ENCODE data around the gene FABP1. TPM values are rescaled to one million over a fixed set of nuclear protein-coding genes. Genes with fewer than 3 reads are reported as not detected.

FABP1 gene
- total and polyA plus RNA-seq, 2 of the 4 experiments (the other 2 are of a cell fraction) = not detected

DNA sequence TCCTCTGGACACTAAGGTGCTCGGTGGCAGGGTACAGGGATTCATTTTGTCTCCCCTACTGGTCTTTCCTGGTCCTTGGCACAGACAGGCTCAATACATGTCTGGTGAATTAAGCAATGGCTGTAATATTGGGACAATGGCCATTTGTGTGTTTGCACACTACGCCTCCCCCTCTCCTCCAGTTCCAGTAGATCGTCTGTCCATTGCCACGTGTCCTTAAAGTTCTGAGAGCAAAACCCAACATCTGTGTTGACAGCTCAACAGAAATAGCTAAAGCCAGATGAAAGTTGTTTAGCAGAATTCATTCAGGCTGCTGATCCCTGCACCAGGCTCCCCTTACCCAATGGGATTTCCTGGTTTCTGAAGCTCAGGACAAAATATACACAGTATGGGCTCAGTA lies 9.0 kb upstream of the FABP1 start:
- TF ChIP-seq, protein P1, sequence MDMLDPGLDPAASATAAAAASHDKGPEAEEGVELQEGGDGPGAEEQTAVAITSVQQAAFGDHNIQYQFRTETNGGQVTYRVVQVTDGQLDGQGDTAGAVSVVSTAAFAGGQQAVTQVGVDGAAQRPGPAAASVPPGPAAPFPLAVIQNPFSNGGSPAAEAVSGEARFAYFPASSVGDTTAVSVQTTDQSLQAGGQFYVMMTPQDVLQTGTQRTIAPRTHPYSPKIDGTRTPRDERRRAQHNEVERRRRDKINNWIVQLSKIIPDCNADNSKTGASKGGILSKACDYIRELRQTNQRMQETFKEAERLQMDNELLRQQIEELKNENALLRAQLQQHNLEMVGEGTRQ (IDR thresholded peaks at IDR 0.05; ENCODE audit: low read depth, low read length) = no peak
- TF ChIP-seq, protein P2, sequence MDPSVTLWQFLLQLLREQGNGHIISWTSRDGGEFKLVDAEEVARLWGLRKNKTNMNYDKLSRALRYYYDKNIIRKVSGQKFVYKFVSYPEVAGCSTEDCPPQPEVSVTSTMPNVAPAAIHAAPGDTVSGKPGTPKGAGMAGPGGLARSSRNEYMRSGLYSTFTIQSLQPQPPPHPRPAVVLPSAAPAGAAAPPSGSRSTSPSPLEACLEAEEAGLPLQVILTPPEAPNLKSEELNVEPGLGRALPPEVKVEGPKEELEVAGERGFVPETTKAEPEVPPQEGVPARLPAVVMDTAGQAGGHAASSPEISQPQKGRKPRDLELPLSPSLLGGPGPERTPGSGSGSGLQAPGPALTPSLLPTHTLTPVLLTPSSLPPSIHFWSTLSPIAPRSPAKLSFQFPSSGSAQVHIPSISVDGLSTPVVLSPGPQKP (IDR thresholded peaks at IDR 0.05; ENCODE audit: borderline replicate concordance, low read depth, low read length) = no peak
- TF ChIP-seq MAZ (IDR thresholded peaks at IDR 0.05; ENCODE audit: borderline replicate concordance, low read depth, low read length) (no peak), RFX5 (IDR thresholded peaks at IDR 0.05; ENCODE audit: low read depth, low read length) (no peak), MXI1 (IDR thresholded peaks at IDR 0.05; ENCODE audit: borderline replicate concordance, low read depth, low read length) (no peak), CEBPB (IDR thresholded peaks at IDR 0.05; ENCODE audit: low read depth, low read length) (no peak), BHLHE40 (IDR thresholded peaks at IDR 0.05; ENCODE audit: low read depth, low read length) (no peak), FOS (IDR thresholded peaks at IDR 0.05; ENCODE audit: low read depth, low read length) (no peak), SMC3 (IDR thresholded peaks at IDR 0.05; ENCODE audit: low read depth, low read length) (no peak), RAD21 (IDR thresholded peaks at IDR 0.05; ENCODE audit: low read length) (no peak), CHD1 (IDR thresholded peaks at IDR 0.05; ENCODE audit: low read depth, low read length) (no peak), NFE2L2 (IDR thresholded peaks at IDR 0.05; ENCODE audit: low read depth, low read length) (no peak), MAFK (IDR thresholded peaks at IDR 0.05; ENCODE audit: low read depth, low read length) (no peak), RCOR1 (IDR thresholded peaks at IDR 0.05; ENCODE audit: insufficient replicate concordance, low read length) (no peak), POLR2A (IDR thresholded peaks at IDR 0.05; ENCODE audit: low read depth, low read length) (no peak)
- TF ChIP-seq, protein P3, sequence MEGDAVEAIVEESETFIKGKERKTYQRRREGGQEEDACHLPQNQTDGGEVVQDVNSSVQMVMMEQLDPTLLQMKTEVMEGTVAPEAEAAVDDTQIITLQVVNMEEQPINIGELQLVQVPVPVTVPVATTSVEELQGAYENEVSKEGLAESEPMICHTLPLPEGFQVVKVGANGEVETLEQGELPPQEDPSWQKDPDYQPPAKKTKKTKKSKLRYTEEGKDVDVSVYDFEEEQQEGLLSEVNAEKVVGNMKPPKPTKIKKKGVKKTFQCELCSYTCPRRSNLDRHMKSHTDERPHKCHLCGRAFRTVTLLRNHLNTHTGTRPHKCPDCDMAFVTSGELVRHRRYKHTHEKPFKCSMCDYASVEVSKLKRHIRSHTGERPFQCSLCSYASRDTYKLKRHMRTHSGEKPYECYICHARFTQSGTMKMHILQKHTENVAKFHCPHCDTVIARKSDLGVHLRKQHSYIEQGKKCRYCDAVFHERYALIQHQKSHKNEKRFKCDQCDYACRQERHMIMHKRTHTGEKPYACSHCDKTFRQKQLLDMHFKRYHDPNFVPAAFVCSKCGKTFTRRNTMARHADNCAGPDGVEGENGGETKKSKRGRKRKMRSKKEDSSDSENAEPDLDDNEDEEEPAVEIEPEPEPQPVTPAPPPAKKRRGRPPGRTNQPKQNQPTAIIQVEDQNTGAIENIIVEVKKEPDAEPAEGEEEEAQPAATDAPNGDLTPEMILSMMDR (conservative IDR thresholded peaks at IDR 0.05; ENCODE audit: low read depth, low read length) = no peak
- Histone ChIP-seq H3K9ac (ENCODE audit: low read depth, low read length) (no peak overlapping the region), H3K4ac (ENCODE audit: low read depth, low read length) (no peak overlapping the region), H4K91ac (ENCODE audit: insufficient read depth, low read depth, low read length) (no peak overlapping the region), H3K9me3 (ENCODE audit: control insufficient read depth, insufficient read depth, low read length) (no peaks in the 10 kb centered on the region), H2BK5ac (ENCODE audit: low read depth, low read length, poor library complexity, severe bottlenecking) (no peak overlapping the region), H4K8ac (ENCODE audit: low read depth in 2 of 2, low read length in 2 of 2) (no peak overlapping the region), H3K36me3 (ENCODE audit: control insufficient read depth, insufficient read depth, low read length) (no peaks in the 10 kb centered on the region), H2BK120ac (ENCODE audit: low read depth, low read length) (no peak overlapping the region), H2AK5ac (ENCODE audit: low read depth, low read length) (no peak overlapping the region), H4K5ac (ENCODE audit: low read depth, low read length) (no peak overlapping the region), H2BK15ac (ENCODE audit: low read depth, low read length) (no peak overlapping the region), H4K20me1 (ENCODE audit: insufficient read depth, low read length) (no peaks in the 10 kb centered on the region), H3K4me3 (ENCODE audit: insufficient read depth, low read depth, low read length) (no peak overlapping the region), H3K27ac (ENCODE audit: insufficient read depth, low read length) (no peak overlapping the region), H2AFZ (replicated peaks; ENCODE audit: low read length, poor library complexity) (no peak overlapping the region), H3K56ac (ENCODE audit: extremely low read depth, insufficient read depth, low read length) (no peak overlapping the region), H3K14ac (replicated peaks; ENCODE audit: low read depth, low read length) (no peak overlapping the region), H3K79me1 (ENCODE audit: low read depth in 1 of 2, low read length in 2 of 2) (no peaks in the 10 kb centered on the region), H2BK20ac (ENCODE audit: low read depth, low read length) (no peak overlapping the region), H3K27me3 (ENCODE audit: control insufficient read depth, insufficient read depth, low read length) (no peaks in the 10 kb centered on the region; the same call in 1 of the 2 replicates), H3K18ac (ENCODE audit: low read depth, low read length) (no peak overlapping the region), H3K23ac (ENCODE audit: low read depth, low read length) (no peak overlapping the region), H3K4me1 (ENCODE audit: control insufficient read depth, insufficient read depth, low read length) (no peaks in the 10 kb centered on the region), H3K4me2 (ENCODE audit: low read depth, low read length) (no peak overlapping the region), H3K9me1 (ENCODE audit: insufficient read depth, low read length) (no peaks in the 10 kb centered on the region), H2AK9ac (replicated peaks; ENCODE audit: low read depth, low read length, poor library complexity) (no peak overlapping the region)
- no TSS peak for BruUV-seq (replicated peaks)
- CTCF ChIA-PET = no interaction called here
- POLR2A ChIA-PET (ENCODE audit: unreplicated experiment) = no interaction called here
- in situ Hi-C loops (cut with MboI; ENCODE audit: low sequenced_read_pairs) = no loop called here
- dilution Hi-C loops (cut with HindIII; ENCODE audit: low sequenced_read_pairs, unreplicated experiment) = no loop called here
- no CpG with 5 or more reads among the region's 4 CpGs for WGBS, 2 experiments (ENCODE audit: extremely low coverage in 2 of 2, insufficient read length in 1 of 2)
- intact Hi-C loops (cut with micrococcal nuclease) = no loop called here
- ATAC-seq (ENCODE audit: low read depth) = no peak
- no peak for DNase-seq

Data from IMR-90 (cell line).